ENCODE data around the gene PRKG2. TPM values are rescaled to one million over a fixed set of nuclear protein-coding genes. Genes with fewer than 3 reads are reported as not detected.

PRKG2 gene
- total RNA-seq, 1 donor from 2014 or later = 1.2 TPM

DNA sequence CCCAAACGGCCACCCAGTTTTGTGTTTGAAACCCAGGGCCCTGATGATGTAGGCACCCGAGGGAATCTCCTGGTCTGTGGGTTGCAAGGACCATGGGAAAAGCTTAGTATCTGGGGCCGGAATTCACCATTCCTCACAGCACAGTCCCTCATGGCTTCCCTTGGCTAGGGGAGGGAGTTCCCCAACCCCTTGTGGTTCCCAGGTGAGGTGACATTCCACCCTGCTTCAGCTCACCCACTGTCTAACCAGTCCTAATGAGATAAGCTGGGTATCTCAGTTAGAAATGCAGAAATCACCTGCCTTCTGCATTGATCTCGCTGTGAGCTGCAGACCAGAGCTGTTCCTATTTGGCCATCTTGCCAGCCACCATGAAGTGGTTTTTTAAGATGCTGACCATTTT, 84.0 kb downstream of the PRKG2 start:
- no peak overlapping the region for H3K4me3 ChIP-seq (ENCODE audit: low read depth, low read length)
- no peak for DNase-seq (ENCODE audit: low read depth)
- TF ChIP-seq, protein P1, sequence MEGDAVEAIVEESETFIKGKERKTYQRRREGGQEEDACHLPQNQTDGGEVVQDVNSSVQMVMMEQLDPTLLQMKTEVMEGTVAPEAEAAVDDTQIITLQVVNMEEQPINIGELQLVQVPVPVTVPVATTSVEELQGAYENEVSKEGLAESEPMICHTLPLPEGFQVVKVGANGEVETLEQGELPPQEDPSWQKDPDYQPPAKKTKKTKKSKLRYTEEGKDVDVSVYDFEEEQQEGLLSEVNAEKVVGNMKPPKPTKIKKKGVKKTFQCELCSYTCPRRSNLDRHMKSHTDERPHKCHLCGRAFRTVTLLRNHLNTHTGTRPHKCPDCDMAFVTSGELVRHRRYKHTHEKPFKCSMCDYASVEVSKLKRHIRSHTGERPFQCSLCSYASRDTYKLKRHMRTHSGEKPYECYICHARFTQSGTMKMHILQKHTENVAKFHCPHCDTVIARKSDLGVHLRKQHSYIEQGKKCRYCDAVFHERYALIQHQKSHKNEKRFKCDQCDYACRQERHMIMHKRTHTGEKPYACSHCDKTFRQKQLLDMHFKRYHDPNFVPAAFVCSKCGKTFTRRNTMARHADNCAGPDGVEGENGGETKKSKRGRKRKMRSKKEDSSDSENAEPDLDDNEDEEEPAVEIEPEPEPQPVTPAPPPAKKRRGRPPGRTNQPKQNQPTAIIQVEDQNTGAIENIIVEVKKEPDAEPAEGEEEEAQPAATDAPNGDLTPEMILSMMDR (conservative IDR thresholded peaks at IDR 0.05; ENCODE audit: low read depth, low read length) = no peak

DNA sequence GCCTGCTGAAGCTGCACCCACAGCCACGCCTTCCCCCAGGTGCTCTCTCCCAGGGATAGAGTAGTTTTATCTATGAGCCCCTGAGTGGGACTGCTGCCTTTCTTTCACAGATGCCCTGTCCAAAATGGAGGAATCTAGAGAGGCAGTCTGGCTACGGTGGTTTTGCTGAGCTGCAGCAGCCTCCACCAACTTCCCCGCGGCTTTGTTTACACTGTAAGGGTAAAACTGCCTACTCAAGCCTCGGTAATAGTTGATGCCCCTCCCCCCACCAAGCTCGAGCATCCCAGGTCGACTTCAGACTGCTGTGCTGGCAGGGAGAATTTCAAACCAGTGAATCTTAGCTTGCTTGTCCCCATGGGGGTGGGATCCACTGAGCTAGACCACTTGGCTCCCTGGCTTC, 84.5 kb downstream of the PRKG2 start:
- DNase-seq (ENCODE audit: low read depth) = no peak
- TF ChIP-seq, protein P1 (conservative IDR thresholded peaks at IDR 0.05; ENCODE audit: low read depth, low read length) = no peak
- H3K4me3 ChIP-seq (ENCODE audit: low read depth, low read length) = no peak overlapping the region

DNA sequence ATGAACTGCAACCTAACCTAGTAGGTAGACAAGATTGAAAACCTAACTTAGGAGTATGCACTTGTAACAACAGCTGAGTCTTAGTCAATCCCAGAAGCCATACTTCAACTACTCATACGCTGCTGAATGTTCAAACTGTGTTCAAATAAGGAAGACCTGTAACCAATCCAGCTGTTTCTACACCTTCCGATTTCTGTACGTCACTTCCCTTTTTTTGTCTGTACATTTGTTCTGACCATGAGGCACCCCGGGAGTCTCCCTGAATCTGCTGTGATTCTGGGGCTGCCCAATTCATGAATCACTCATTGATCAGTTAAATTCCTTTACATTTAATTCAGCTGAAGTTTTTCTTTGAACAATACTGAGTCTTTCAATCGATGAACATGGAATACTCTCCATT, 95.0 kb downstream of the PRKG2 start:
- DNase-seq (ENCODE audit: low read depth) = no peak
- TF ChIP-seq, protein P1 (conservative IDR thresholded peaks at IDR 0.05; ENCODE audit: low read depth, low read length) = no peak
- no peak overlapping the region for H3K4me3 ChIP-seq (ENCODE audit: low read depth, low read length)

DNA sequence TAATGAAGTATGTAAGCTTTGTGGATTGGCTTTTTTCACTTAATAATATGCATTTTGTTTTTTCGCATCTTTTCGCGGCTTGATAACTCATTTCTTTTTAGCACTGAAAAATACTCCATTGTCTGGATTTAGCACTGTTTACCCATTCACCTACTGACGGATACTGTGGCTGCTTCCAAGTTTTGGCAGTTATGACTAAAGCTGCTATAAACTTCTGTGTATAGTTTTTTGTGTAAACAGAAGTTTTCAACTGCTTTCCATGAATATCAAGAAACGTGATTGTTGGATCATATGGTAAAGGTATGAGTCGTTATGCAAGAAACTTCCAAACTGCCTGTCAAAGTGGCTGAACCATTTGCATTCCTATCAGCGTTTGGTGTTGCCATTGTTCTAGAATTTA, 96.9 kb downstream of the PRKG2 start:
- TF ChIP-seq, protein P1 (conservative IDR thresholded peaks at IDR 0.05; ENCODE audit: low read depth, low read length) = no peak
- DNase-seq (ENCODE audit: low read depth) = no peak
- H3K4me3 ChIP-seq (ENCODE audit: low read depth, low read length) = no peak overlapping the region

DNA sequence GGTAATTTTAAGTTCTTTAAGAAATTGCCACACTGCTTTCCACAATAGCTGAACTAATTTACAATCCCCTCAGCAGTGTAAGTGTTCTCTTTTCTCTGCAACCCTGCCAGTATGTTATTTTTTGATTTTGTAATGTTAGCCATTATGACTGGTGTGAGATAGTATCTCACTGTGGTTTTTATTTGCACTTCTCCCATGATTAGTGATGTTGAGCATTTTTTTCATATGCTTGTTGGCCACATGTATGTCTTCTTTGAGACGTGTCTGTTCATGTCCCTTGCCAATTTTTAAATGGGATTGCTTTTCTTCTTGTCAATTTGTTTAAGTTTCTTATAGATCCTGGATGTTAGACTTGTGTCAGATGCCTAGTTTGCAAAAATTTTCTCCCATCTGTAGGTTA, 98.5 kb downstream of the PRKG2 start:
- DNase-seq (ENCODE audit: low read depth) = no peak
- TF ChIP-seq, protein P1 (conservative IDR thresholded peaks at IDR 0.05; ENCODE audit: low read depth, low read length) = no peak
- H3K4me3 ChIP-seq (ENCODE audit: low read depth, low read length) = no peak overlapping the region

DNA sequence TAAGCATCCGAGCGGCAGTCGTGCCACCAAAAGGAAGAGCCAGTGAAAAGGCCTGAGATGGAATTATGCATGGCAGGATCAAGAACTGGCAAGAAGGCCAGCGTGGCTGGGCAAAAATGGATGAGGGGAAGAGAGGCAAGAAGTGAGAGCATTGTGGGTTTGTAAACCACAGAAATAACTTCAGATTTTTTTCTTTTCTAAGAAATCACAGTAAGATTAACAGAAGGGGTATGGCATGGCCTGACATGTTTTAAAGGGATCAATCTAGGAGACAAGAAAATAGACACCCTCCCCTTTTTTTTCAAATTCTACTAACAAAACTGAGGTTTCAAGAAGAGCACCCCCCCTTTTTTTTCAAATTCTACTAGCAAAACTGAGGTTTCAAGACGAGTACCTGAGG, 102.0 kb downstream of the PRKG2 start:
- H3K4me3 ChIP-seq (ENCODE audit: low read depth, low read length) = no peak overlapping the region
- TF ChIP-seq, protein P1 (conservative IDR thresholded peaks at IDR 0.05; ENCODE audit: low read depth, low read length) = no peak
- no peak for DNase-seq (ENCODE audit: low read depth)

DNA sequence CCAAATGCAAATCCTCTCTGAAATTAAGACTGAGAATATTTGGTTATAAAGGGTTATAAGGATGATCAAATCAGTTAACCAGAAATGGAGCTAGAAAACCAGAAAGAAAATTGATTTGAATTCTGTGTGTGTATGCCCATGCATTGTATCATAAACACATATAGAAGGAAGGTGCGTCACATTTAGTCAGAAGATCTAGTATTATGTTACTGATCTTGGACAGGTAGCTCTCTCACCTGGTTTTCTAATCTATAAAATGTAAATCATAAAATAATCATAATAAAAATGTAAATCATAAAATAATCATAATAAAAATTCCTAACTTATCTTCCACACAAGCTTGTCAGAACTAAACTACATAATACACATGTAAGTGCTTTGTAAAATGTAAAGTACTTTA, 105.7 kb downstream of the PRKG2 start:
- DNase-seq (ENCODE audit: low read depth) = no peak
- TF ChIP-seq, protein P1 (conservative IDR thresholded peaks at IDR 0.05; ENCODE audit: low read depth, low read length) = no peak
- H3K4me3 ChIP-seq (ENCODE audit: low read depth, low read length) = no peak overlapping the region
